Gastrocnemius medialis (tissue), 4 donors: Measurements from ENCODE around the gene OPA1.

Experiments used
- CTCF ChIP-seq, 5 experiments: fragments of 450-650 bp in 3 of 5; fragments of 200-600 bp in 2 of 5; sonication (generic) in 2 of 5; IDR thresholded peaks in 4 of 5; conservative IDR thresholded peaks in 1 of 5; 1 replicate in 4 of 5; 2 replicates in 1 of 5; pipeline ENCODE4 v1.5.1; 2016 to 2019; ENCODE audit warnings: antibody characterized with exemption in 5 of 5, mild to moderate bottlenecking in 3 of 5, moderate library complexity in 3 of 5
- POLR2A ChIP-seq, 2 donors: fragments of 450-650 bp; IDR thresholded peaks; one replicate each; pipeline ENCODE4 v1.6.1; 2017; ENCODE audit warnings: antibody characterized with exemption in 2 of 2, mild to moderate bottlenecking in 2 of 2, moderate library complexity in 2 of 2

GRCh38 chr3:193554811-193555210 is 38.2 kb upstream of the OPA1 start, which contains the start of gene ATP13A4:
- TF ChIP-seq CTCF (IDR thresholded peaks at IDR 0.05 in 4 of 5, conservative IDR thresholded peaks at IDR 0.05 in 1 of 5) (no peak), POLR2A (IDR thresholded peaks at IDR 0.05) (no peak)
